Esophagus squamous epithelium (tissue), 5 donors: ENCODE measurements around the gene TWF1. TPM values are rescaled to one million over a fixed set of nuclear protein-coding genes. Genes with fewer than 3 reads are reported as not detected.

ENCODE experiments used
- DNase-seq: peaks from one replicate; lab custom pipeline; 2025; lab: John Stamatoyannopoulos, UW
- H3K27ac ChIP-seq, 4 donors: fragments of 200-600 bp; sonication (generic); one replicate each; pipeline ENCODE4 v1.5.1; 2016 to 2019; ENCODE audit warnings: mild to moderate bottlenecking in 1 of 4
- H3K27me3 ChIP-seq, 4 donors: fragments of 200-600 bp; sonication (generic); 1 replicate in 3 of 4; 2 replicates in 1 of 4; pipeline versions ENCODE4 v1.5.1 to v1.6.0; 2017 to 2021; ENCODE audit warnings: antibody characterized with exemption in 1 of 4
- H3K36me3 ChIP-seq, 3 donors: fragments of 200-600 bp; sonication (generic); one replicate each; pipeline ENCODE4 v1.5.1; 2016 to 2019
- H3K4me1 ChIP-seq, 3 donors: fragments of 200-600 bp; sonication (generic); one replicate each; pipeline ENCODE4 v1.5.1; 2017 to 2019
- H3K4me3 ChIP-seq, 4 donors: fragments of 200-600 bp; sonication (generic); 1 replicate in 3 of 4; 2 replicates in 1 of 4; pipeline ENCODE4 v1.5.1; 2016 to 2019; ENCODE audit warnings: mild to moderate bottlenecking in 2 of 4, moderate library complexity in 1 of 4
- H3K9me3 ChIP-seq, 3 donors: fragments of 200-600 bp; sonication (generic); one replicate each; pipeline ENCODE4 v1.5.1; 2016 to 2019
- CTCF ChIP-seq, 6 experiments: fragments of 450-650 bp in 4 of 6; fragments of 200-600 bp in 2 of 6; sonication (generic) in 2 of 6; IDR thresholded peaks; one replicate each; pipeline ENCODE4 v1.5.1; 2016 to 2019; ENCODE audit warnings: antibody characterized with exemption in 6 of 6, mild to moderate bottlenecking in 4 of 6, moderate library complexity in 4 of 6
- POLR2A ChIP-seq, 4 donors: fragments of 450-650 bp; IDR thresholded peaks; one replicate each; pipeline ENCODE4 v1.6.1; 2017; ENCODE audit warnings: antibody characterized with exemption in 4 of 4, mild to moderate bottlenecking in 4 of 4, moderate library complexity in 3 of 4
- WGBS, 2 donors: methylation state at CpG; one replicate each; pipeline ENCODE4 v1.1.5; 2018; 5-methylcytosine and 5-hydroxymethylcytosine counted together
- intact Hi-C: fragments of 100-400 bp; cut with DNase I; formaldehyde crosslinking; loops from one replicate; pipeline ENCODE4 v1.15.0; 2022
- total RNA-seq, 4 donors: library from RNA; depleted of rRNA; stranded (reverse); fragments of >200 nt; gene quantifications; one replicate each; pipeline ENCODE4 v1.1.0, GENCODE V29; 2016
- donor health status: DM: yes; HTN: yes; CAD: no.

TWF1 gene
- total RNA-seq, 4 donors from 2014 or later, result 112 to 230 (median 194) TPM

- intact Hi-C loops, result no loop called here
- TF ChIP-seq POLR2A (IDR thresholded peaks at IDR 0.05) (no peak), CTCF (IDR thresholded peaks at IDR 0.05) (no peak)
- no peak overlapping the region for H3K4me3 ChIP-seq
- H3K27me3 ChIP-seq, result no peaks in the 10 kb centered on the region
- H3K4me1 ChIP-seq, result peaks cover 0 to 15% (median 0%) of the 10 kb centered on the region in 3 donors
- DNase-seq, result no peak
- no peaks in the 10 kb centered on the region for H3K9me3 ChIP-seq
- WGBS, 2 donors, result 70 to 73% methylated on average over 3 of the region's 3 CpGs
- H3K36me3 ChIP-seq, result no peaks in the 10 kb centered on the region
- no peak overlapping the region for H3K27ac ChIP-seq
Measured at GRCh38 chr12:43816168-43816567, 10.1 kb upstream of the TWF1 start.

GRCh38 chr12:43815416-43815815 lies 9.3 kb upstream of the TWF1 start:
- no peaks in the 10 kb centered on the region for H3K9me3 ChIP-seq
- H3K4me3 ChIP-seq, result no peak overlapping the region
- no peaks in the 10 kb centered on the region for H3K36me3 ChIP-seq
- H3K27me3 ChIP-seq, result no peaks in the 10 kb centered on the region
- WGBS, 2 donors, result 71 to 83% methylated on average over 3 of the region's 3 CpGs
- no peak for DNase-seq
- peaks cover 0 to 15% (median 0%) of the 10 kb centered on the region in 3 donors for H3K4me1 ChIP-seq
- intact Hi-C loops, result no loop called here
- TF ChIP-seq POLR2A (IDR thresholded peaks at IDR 0.05), result no peak
- no peak for TF ChIP-seq CTCF (IDR thresholded peaks at IDR 0.05)
- no peak overlapping the region for H3K27ac ChIP-seq

GRCh38 chr12:43812926-43813325 lies 6.8 kb upstream of the TWF1 start:
- Histone ChIP-seq H3K9me3 (no peaks in the 10 kb centered on the region), H3K27me3 (no peaks in the 10 kb centered on the region), H3K4me1 (peaks cover 0 to 20% (median 0%) of the 10 kb centered on the region in 3 donors), H3K4me3 (no peak overlapping the region), H3K36me3 (no peaks in the 10 kb centered on the region), H3K27ac (peak overlapping the region in 3 of 4 donors; percentile 78 to 81 (median 80))
- intact Hi-C loops, result no loop called here
- TF ChIP-seq CTCF (IDR thresholded peaks at IDR 0.05) (no peak), POLR2A (IDR thresholded peaks at IDR 0.05) (no peak)
- 54 to 77% methylated on average over 3 to 4 of the region's 4 CpGs for WGBS, 2 donors
- no peak for DNase-seq

- H3K9me3 ChIP-seq, result no peaks in the 10 kb centered on the region
- no peak for DNase-seq
- H3K36me3 ChIP-seq, result no peaks in the 10 kb centered on the region
- peak overlapping the region; percentile 77 to 81 (median 79) for H3K27ac ChIP-seq
- peaks cover 0 to 29% (median 0%) of the 10 kb centered on the region in 3 donors for H3K4me1 ChIP-seq
- 23 to 64% methylated on average over 2 of the region's 2 CpGs for whole genome bisulfite sequencing, 2 donors
- no peak overlapping the region for H3K4me3 ChIP-seq
- H3K27me3 ChIP-seq, result no peaks in the 10 kb centered on the region
- no peak for TF ChIP-seq CTCF (IDR thresholded peaks at IDR 0.05)
- no peak for TF ChIP-seq POLR2A (IDR thresholded peaks at IDR 0.05)
- intact Hi-C loops, result no loop called here
Measured at GRCh38 chr12:43812057-43812456, 5.9 kb upstream of the TWF1 start.

GRCh38 chr12:43807386-43807785 lies 1.3 kb upstream of the TWF1 start:
- peak overlapping the region; percentile 91 to 99 (median 96) for H3K27ac ChIP-seq
- peaks cover 0 to 59% (median 18%) of the 10 kb centered on the region in 3 donors for H3K4me1 ChIP-seq
- WGBS, 2 donors, result 26 to 39% methylated on average over 3 of the region's 3 CpGs
- TF ChIP-seq POLR2A (IDR thresholded peaks at IDR 0.05) (no peak), CTCF (IDR thresholded peaks at IDR 0.05) (no peak)
- H3K36me3 ChIP-seq, result peaks cover 0 to 11% (median 0%) of the 10 kb centered on the region in 3 donors
- DNase-seq, result no peak
- intact Hi-C loops, result no loop called here
- no peaks in the 10 kb centered on the region for H3K27me3 ChIP-seq
- H3K4me3 ChIP-seq, result peak overlapping the region in 1 of 4 donors; percentile 94
- no peaks in the 10 kb centered on the region for H3K9me3 ChIP-seq
